HG03354 (cell line): ENCODE data around the gene EMILIN2.
A peak's percentile ranks its signal among the peaks of the same experiment; 100 is the strongest.
"Not testable (repeated sequence)": the region's sequence is repeated elsewhere in the genome, so short reads cannot be mapped to it uniquely, and the experiment has no call there.

ENCODE experiments used
- ATAC-seq: cut with Tn5 transposase; IDR thresholded peaks from one replicate; pipeline ENCODE4 v1.9.1; 2021; ENCODE audit warnings: mild to moderate bottlenecking; ENCODE audit not compliant: unreplicated experiment, poor library complexity, severe bottlenecking

EMILIN2 gene

DNA sequence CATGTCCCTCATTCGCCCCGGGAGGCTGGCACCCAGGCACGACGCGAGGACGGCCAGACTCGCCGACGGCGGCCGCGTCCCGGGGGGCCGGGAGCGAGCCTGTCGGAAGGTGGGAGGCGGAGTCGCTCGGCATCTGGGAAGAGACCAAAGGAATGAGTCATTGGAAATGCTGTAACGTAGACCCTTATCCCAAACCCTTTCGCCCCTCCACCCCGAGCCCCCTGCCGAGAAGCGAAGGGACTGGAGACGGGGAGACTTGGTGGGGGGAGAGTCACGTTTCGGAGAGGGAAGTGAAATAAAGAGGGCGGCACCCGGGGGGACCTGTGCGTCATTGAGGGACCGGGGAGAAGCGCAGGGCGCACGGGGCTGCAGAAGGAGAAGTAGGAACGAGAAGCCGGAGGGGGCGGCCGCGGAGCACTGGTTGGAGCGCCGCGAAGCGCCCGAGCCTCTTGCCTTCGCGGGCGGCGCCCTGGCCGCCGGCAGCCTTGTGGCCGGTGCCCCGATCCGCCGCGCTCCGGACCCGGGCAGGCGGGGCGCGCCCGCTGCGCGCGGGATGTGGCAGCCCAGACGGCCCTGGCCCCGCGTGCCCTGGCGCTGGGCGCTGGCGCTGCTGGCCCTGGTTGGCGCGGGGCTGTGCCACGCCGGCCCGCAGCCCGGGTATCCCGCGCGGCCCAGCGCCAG is at the start of gene EMILIN2:
TSS of gene EMILIN2 (plus strand) at position 371 of the 681 bp plus-strand sequence. CDS start at position 554, 183 bp downstream.
- peak; percentile 60 for ATAC-seq

DNA sequence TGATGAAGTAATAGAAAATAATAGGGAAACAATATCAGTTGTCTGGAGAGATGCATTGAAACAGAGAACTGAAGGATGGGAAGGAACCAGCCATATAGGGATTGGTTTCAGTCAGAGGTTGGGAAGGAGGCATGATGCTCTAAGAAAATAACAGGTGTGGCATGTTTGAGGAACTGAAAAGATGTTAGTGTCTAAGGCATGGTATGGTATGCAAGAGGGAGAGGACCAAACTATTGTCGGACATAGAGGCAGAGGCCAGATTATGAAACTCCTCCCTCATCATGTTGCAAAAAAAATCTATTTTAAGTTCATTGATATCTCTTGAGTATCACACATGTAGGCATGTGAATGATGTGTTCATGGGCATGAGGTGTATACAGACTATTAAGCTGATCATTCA is 48.9 kb upstream of the EMILIN2 start:
- peak; percentile 69 for ATAC-seq

DNA sequence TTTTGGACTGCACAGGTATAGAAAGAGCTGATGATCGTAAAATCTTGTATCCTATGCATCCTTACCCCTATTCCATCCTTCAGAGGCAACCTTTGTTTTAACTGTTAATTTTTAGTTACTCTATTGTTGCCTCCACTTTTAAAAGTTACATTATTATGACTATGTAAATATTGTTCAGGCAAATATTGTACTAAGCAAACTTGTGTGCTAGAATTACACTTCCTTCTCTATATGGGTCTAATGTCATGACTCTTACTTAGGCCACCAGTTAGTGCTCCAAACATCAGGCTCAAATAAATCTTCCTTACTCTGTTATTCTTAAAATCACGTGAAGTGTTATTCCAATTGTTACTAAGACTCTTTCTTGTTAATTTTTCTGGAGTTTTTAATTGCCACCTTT is 47.4 kb upstream of the EMILIN2 start:
- no peak for ATAC-seq

DNA sequence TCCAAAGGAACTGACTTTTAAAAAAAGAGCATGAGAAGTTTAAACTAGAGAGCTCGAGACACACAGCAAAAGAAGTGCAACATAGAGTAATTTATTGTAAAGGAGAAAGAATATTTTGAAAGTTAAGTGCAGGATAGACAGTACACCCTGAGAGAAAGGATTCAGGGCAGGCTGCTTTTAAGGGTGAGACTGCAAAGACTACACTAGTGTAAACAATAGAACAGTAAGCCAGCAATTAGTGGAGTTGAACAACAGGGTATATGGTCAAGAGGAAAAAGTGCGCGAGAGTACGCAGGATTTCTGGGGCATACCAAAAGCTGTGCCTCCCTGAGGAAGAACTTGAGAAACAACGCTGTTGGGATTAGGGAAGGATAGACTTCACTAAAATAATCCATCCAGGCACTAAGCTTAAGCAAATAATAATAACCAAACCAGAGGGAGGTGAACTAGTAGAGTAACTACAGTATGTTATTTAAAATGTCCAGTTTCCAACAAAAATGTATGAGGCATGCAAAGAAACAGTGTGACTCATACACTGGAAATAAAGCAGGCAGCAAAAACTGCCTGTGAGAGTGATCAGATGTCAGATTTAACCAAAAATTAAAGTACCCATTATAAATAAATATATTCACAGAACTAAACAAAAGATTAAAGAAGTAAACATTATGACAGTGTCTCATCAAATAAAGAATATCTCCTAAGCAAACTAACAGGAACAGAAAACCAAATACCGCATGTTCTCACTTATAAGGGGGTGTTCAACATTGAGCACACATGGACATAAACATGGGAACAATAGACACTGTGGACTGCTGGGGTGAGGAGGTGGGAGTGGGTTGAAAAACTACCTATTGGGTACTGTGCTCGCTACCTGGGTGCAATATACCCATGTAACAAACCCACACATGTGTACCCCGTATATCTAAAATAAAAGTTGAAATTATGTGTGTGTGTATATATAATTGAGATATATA is 40.5 kb upstream of the EMILIN2 start:
- ATAC-seq, result no peak

DNA sequence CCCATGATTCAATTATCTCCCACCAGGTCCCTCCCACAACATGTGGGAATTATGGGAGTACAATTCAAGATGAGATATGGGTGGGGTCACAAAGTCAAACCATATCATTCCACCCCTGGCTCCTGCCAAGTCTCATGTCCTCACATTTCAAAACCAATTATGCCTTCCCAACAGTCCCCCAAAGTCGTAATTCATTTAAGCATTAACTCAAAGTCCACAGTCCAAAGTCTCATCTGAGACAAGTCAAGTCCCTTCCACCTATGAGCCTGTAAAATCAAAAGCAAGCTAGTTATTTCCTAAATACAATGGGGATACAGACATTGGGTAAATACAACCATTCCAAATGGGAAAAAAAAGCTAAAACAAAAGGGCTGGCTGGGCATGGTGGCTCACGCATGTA is 38.2 kb upstream of the EMILIN2 start:
- ATAC-seq, result not testable (repeated sequence)

DNA sequence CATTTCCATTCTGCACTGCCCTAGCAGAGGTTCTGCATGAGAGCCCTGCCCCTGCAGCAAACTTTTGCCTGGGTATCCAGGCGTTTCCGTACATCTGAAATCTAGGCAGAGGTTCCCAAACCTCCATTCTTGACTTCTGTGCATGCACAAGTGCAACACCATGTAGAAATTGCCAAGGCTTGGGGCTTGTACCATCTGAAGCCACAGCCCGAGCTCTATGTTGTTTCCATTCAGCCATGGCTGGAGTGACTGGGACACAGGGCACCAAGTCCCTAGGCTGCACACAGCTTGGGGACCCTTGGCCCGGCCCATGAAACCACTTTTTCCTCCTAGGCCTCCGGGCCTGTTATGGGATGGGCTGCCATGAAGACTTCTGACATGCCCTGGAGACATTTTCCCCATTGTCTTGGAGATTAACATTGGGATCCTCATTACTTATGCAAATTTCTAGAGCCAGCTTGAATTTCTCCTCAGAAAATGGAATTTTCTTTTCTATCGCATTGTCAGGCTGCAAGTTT is 37.1 kb upstream of the EMILIN2 start:
- not testable (repeated sequence) for ATAC-seq

DNA sequence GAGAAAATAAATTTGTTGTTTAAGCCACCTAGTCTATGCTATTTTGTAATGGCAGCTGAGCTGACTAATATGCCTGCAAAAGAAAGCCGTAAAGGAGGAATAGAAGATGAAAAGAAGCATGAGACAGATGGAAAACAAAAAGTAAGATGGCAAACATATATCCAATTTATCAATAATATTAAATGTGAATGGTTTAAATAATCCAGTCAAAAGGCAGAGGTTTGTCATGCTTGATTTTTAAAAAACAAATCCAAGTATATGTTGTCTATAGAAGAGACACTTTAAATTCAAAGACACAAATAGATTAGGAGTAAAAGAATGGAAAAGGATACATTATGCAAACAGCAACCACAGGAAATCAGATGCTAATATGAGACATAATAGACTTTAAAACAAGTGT is 35.4 kb upstream of the EMILIN2 start:
- ATAC-seq, result no peak

DNA sequence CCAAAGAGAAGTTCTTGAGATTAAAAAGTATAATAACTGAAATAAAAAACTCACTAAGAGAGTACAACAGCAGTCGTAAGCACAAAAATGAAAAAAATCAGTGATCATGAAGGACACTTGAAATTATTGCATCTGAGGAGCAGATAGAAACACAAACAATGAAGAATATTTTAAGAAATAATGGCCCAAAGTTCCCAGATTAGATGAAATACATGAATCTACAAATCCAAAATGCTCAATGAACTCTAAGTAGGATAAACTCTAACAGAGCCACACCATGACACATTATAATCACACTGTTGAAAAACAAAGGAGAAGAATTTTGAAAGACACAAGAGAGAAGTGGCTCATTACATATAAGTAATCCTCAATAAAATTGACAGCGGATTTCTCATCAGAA is 31.9 kb upstream of the EMILIN2 start:
- ATAC-seq, result no peak

DNA sequence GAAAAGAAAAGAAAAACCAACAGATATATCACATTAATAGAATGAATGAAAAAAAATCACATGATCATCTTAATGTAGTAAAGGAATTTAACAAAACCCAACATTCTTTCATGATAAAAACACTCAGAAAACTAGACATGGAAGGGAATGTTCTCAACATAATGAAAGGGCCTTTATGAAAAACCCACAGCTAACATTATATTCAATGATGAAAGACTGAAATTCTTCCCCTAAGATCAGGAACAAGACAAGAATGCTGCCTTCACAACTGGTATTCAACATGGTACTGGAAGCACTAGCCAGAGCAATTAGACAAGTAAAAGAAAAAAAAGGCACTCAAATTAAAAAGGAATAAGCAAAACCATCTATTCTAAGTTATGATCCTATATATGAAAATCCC is 28.5 kb upstream of the EMILIN2 start:
- ATAC-seq, result no peak

DNA sequence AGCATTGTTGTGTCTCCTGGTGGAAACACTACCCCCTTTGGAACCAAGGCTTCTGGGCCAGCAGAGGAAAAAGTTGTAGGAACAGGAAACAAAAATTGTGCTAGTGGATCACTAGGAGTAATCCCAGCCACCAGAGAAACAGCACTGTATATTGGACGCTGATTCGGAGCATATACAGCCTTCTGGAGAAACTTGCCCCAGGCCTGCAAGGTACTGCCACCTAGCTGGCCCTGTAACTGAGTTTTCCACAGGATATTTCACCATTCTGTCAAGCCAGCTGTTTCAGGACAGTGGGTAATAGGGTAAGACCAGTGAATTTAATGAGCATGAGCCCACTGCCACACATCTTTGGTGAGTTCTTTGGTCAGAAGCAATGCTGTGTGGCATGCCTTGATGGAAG is 25.1 kb upstream of the EMILIN2 start:
- ATAC-seq, result no peak

DNA sequence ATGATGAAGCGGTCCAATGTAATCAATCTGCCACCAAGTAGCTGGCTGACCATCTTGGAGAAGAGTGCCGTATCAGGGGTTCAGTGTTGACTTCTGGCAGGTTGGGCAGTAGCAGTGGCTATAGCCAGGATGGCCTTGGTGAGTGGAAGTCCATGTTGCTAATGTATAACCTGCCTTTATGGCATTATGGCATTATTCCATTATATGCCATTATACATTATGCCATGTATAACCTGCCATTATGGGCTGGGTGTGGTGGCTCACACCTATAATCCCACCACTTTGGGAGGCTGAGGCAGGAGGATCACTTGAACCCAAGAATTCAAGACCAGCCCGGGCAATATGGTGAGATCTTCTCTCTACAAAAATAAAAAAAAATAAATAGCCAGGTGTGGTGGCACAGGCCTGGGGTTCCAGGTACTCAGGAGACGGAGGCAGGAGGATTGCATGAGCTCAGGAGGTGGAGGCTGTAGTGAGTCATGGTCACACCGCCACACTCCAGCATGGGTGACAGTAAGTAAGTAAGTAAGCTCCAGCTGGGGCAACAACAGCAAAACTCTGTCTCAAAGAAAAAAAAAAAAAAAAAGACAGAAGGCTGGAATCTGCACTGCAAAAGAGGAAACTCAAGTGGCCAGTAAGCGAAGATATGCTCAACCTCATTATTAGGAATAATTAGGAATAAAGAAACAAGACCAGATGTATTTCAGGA is 24.4 kb upstream of the EMILIN2 start:
- no peak for ATAC-seq

DNA sequence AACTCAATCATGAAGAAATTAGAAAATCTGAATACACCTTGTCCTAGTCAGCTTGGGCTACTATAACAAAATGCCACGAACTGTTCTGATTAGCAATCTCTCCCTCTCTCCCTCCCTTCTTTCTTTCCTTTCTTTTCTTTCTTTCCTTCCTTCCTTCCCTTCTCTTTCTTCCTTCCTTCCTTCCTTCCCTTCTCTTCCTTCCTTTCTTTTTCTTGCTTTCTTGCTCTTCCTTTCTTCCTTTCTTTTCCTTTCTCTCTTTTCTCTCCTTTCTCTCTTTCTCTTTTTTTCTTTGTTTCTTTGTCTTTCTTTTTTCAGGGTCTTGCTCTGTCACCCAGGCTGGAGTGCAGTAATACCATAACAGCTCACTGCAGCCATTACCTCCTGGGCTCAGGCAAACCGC is 23.6 kb upstream of the EMILIN2 start:
- no peak for ATAC-seq

DNA sequence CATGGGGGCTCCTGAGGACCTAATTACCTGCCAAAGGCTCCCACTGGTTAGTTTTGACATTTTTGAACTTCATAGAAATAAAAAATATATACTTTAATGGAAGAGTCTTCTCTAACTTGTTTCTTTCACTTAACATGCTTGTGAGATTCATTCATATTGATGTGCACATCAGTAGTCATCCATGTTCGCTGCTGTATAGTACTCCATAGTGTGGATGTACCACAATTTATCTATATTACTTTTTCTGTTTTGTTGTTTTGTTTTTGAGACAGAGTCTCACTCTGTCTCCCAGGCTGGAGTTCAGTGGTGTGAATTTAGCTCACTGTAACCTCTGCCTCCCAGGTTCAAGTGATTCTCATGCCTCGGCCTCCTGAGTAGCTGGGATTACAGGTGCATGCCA is 22.8 kb upstream of the EMILIN2 start:
- no peak for ATAC-seq

DNA sequence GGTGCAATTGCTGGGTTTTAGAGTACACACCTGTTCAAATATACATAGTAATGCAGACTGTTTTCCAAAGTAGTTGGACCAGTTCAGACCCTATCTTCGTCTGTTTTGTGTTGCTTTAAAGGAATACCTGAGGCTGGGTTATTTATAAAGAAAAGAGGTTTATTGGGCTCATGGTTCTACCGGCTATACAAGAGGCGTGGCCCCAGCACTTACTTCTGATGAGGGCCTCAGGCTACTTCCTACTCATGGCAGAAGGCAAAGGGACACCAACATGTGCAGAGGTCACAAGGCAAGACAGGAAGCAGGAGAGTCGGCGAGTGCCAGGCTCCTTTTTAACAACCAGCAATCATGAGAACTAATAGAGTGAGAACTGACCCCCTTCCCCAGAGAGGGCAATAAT is 21.9 kb upstream of the EMILIN2 start:
- ATAC-seq, result no peak

DNA sequence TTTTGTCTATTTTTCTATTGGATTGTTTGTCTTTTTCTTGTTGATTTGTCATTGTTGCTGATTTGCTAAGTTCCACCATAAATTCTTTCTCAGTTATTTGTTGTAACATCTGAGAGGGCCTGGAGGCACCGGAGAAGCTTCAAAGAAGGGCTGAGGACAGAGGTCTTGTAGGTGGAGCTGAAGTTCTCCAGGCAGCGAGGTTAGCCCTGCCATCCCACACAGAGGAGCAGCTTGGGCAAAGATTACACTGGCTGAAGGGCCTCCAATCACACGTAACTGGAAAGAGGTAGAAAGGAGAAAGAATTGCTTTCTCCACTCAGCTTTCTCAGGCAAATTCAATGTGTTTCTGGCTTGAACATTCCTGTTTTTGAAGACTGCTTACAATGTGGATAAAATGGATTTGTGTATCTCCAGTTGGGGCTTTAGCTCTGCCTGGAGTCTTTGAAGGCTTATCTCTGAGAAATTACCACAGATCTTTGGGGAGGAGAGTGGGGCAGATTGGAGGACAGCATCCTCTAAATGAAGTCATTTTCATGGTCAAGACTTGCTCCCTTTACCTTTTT is 21.1 kb upstream of the EMILIN2 start:
- no peak for ATAC-seq

DNA sequence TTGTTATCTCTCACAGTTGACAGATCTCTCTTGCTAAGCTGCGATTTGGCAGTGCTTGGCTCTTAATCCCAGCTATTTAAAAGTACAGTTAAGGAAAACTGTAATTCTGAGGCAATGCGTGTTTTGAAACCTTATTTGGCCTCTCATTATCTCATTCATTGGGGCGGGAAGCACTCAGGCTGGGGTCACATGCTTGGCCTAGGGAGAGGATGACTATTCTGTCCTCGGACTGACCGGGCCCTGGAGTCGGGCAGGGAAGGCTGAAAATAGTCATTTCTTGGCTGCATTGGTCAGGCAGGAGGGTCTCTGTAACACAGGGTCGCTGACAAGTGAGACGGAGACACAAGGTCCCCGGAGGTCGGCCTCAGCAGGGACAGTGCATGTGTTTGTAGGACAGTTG is 20.2 kb upstream of the EMILIN2 start:
- no peak for ATAC-seq

DNA sequence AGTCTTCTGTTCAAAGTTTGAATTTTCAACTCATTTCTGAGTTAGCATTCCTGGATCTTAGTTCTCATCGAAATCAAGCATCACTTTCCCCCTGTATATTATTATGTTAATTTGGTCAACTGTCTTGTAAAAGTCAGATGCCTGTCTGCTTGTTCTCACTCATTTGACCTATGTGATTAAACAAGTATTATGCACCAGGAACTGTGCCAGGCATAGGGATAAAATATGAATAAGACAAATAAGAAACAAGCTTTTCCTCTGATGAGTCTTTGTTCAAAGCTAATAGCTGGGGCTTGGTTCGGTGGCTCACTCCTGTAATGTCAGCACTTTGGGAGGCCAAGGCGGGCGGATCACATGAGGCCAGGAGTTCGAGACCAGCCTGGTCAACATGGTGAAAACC is 19.7 kb upstream of the EMILIN2 start:
- no peak for ATAC-seq

DNA sequence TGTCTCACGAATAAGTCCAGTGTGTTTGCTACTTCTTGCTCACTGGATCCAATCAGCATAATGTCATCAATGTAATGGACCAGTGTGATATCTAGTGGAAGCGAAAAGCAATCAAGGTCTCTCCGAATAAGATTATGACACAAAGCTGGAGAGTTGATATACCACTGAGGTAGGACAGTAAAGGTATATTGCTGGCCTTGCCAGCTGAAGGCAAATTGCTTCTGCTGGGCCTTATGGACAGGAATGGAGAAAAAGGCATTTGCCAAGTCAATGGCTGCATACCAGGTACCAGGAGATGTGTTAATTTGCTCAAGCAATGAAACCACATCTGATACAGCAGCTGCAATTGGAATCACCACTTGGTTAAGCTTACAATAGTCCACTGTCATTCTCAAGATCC is 10.7 kb upstream of the EMILIN2 start:
- ATAC-seq, result not testable (repeated sequence)

DNA sequence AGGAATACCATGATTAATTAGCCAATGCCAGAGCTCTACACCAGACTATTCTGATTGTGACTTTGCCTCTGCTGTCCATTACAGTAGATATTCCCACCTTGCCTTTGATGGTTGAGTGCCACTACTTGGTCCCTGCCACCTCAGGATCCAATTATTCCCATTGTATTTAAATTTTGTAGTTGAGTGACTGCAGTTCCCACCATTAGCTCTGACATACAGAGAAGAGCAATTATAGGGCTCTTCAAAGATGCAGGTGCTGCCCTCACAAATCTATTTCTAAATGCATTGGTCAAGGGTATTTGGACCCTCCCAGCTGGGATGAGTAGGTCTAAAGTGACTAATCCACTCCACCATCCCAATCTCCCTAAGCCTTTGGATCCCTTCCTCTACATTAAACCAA is 9.5 kb upstream of the EMILIN2 start:
- ATAC-seq, result not testable (repeated sequence)

DNA sequence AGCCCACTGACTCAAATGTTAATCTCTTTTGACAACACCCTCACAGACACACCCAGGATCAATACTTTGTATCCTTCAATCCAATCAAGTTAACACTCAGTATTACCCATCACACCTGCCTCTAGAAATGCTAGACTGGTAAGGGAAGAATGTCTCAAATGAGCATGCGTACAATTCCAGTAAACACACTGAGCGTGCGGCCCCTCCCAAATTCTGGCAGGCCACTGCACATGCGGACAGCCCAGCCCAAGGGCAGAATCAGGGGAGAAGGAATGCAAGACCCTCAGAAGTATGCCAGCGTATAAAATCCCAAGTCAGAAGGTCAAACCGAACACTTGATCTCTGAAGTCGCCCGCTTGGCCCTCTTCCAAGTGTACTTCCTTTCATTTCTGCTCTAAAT is 7.6 kb upstream of the EMILIN2 start:
- no peak for ATAC-seq
